NT2/D1 (cell line): ENCODE data around the gene KLF6.

Source experiments
- YY1 ChIP-seq: IDR thresholded peaks from 2 replicates; pipeline ENCODE4 v1.6.1; 2011; ENCODE audit not compliant: insufficient read length, insufficient read depth
- ZNF274 ChIP-seq: IDR thresholded peaks from 2 replicates; pipeline ENCODE4 v1.6.1; 2011; ENCODE audit warnings: mild to moderate bottlenecking, low read depth, low read length

DNA sequence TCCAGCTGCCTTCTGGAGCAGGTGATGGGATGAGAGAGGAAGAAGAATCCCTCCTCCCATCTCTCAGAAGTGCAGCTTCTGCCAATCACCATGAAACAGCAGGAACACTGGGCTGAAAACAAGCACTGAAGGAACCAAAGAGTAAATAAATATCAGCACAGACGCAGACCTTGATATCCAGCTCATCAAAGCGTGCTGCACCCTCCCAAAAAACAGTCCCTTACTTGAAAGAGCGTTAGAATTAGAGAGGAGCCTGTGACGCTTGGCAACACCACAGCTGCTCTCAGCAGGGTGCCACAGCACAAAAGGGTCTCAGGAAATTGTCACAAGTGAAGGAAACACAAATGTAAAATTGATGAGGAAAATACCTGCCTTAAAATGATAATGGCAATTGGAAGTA is 39.5 kb downstream of the KLF6 start:
- TF ChIP-seq YY1 (no peak), ZNF274 (no peak)
